Measurements from ENCODE around the gene FBXO42. TPM values are rescaled to one million over a fixed set of nuclear protein-coding genes. Genes with fewer than 3 reads are reported as not detected.

FBXO42 gene
- total RNA-seq, 2 donors from 2014 or later, result 17.6 to 20.0 TPM

DNA sequence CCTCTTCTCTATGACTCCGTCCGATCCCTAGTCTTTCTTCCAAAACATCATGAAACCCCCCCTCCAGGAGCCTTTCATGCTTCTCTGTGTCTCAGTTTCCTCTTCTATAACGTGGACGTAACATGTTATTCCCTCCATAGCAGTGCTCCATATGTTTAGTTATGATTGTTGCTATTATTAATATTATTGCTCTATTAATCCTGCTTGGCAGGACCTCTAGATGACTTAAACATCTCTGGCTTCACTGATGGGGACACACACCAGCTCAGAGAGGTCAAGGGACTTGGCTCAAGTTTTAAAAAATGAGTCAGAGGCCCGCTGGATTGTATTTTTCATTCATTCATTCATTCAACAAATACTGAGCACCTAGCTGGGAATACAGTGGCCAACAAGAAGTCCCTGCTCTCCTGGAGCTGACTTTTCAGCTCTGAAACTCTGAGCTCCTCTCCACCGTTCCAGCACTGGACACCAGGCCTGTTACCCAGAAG lies 114.9 kb downstream of the FBXO42 start:
- Mint-ChIP-seq H3K27ac (peak overlapping the region; percentile 76), H3K4me1 (peaks cover 10% of the 10 kb centered on the region), H3K4me3 (peak overlapping the region; percentile 76), H3K27me3 (ENCODE audit: insufficient read depth) (no peaks in the 10 kb centered on the region), H3K36me3 (ENCODE audit: low read depth) (peaks cover 1% of the 10 kb centered on the region), H3K9me3 (no peaks in the 10 kb centered on the region)
- Histone ChIP-seq H3K9ac (ENCODE audit: extremely low read depth, low read length, poor library complexity, severe bottlenecking) (peak overlapping the region; percentile 15), H3K9me3 (ENCODE audit: control insufficient read depth, low read length) (no peaks in the 10 kb centered on the region), H3K36me3 (ENCODE audit: control insufficient read depth, insufficient read depth, low read length) (no peaks in the 10 kb centered on the region), H3K27me3 (ENCODE audit: control insufficient read depth, insufficient read depth, low read length, poor library complexity, severe bottlenecking) (no peaks in the 10 kb centered on the region), H3K27ac (ENCODE audit: low read depth, low read length) (no peak overlapping the region), H3K4me1 (ENCODE audit: control insufficient read depth, insufficient read depth, low read length) (peaks cover 5% of the 10 kb centered on the region), H3K4me3 (ENCODE audit: low read length) (peak overlapping the region; percentile 86)
- no peak for DNase-seq
- TF ChIP-seq, protein P1, sequence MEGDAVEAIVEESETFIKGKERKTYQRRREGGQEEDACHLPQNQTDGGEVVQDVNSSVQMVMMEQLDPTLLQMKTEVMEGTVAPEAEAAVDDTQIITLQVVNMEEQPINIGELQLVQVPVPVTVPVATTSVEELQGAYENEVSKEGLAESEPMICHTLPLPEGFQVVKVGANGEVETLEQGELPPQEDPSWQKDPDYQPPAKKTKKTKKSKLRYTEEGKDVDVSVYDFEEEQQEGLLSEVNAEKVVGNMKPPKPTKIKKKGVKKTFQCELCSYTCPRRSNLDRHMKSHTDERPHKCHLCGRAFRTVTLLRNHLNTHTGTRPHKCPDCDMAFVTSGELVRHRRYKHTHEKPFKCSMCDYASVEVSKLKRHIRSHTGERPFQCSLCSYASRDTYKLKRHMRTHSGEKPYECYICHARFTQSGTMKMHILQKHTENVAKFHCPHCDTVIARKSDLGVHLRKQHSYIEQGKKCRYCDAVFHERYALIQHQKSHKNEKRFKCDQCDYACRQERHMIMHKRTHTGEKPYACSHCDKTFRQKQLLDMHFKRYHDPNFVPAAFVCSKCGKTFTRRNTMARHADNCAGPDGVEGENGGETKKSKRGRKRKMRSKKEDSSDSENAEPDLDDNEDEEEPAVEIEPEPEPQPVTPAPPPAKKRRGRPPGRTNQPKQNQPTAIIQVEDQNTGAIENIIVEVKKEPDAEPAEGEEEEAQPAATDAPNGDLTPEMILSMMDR (conservative IDR thresholded peaks at IDR 0.05), result no peak
- 33 to 43% methylated on average over 3 to 6 of the region's 6 CpGs for WGBS, 2 experiments (ENCODE audit: insufficient coverage in 1 of 2, insufficient read length in 1 of 2)

DNA sequence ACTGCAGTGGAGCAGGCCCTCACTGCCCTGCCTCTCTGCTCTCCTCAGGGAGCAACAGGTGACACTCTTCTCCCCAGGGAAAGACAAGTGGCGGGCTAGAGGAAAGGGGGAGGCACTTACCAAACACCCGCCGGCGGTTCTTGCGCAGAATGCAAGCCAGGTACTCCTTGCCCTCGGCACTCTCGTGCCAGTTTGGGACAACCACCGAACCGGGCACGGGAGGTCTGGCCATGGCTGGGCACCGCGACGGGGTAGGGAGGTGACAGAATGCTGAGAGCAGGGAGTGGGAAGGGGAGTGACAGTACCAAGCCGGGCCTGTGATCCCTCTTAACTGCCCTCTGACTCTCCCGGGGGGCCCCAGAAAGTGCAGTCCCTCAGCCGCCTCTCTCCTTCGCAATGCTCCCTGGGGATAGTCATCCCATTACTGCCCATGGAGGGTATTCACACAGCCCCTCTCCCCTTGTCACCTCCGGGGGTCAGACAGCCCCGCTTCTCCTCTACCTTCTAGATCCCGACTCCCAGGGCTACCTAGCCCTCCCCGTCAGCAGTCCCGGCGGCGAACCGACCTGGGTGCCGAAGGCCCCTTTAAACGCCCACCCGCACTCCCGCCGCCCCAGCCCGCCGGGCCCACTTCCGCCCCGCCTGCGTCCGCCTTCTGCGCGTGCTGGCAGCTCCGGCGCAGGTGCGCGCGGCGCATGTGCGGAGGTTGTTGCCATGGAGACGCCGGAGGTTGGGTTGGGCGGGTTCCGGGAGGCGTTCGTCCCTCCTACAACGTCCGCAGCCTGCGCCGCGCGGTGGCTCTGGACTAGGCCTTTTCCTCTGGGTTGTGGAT lies 115.6 kb downstream of the FBXO42 start, which contains the start of gene CPLANE2:
Gene CPLANE2 (minus strand): TSS at position 673 of the 832 bp plus-strand sequence. CDS start 441 bp downstream, at position 232.
- Histone ChIP-seq H3K9ac (ENCODE audit: extremely low read depth, low read length, poor library complexity, severe bottlenecking) (peak within 1 kb of the TSS; percentile 15), H3K27me3 (ENCODE audit: control insufficient read depth, insufficient read depth, low read length, poor library complexity, severe bottlenecking) (no peaks in the 10 kb centered on the region), H3K9me3 (ENCODE audit: control insufficient read depth, low read length) (no peaks in the 10 kb centered on the region), H3K4me1 (ENCODE audit: control insufficient read depth, insufficient read depth, low read length) (peaks cover 5% of the 10 kb centered on the region), H3K36me3 (ENCODE audit: control insufficient read depth, insufficient read depth, low read length) (no peaks in the 10 kb centered on the region), H3K4me3 (ENCODE audit: low read length) (peak within 1 kb of the TSS; percentile 86), H3K27ac (ENCODE audit: low read depth, low read length) (no peak within 1 kb of the TSS)
- Mint-ChIP-seq H3K4me3 (peak within 1 kb of the TSS; percentile 76), H3K36me3 (ENCODE audit: low read depth) (peaks cover 1% of the 10 kb centered on the region), H3K4me1 (peaks cover 10% of the 10 kb centered on the region), H3K27ac (peak within 1 kb of the TSS; percentile 76), H3K27me3 (ENCODE audit: insufficient read depth) (no peaks in the 10 kb centered on the region), H3K9me3 (no peaks in the 10 kb centered on the region)
- TF ChIP-seq, protein P1 (conservative IDR thresholded peaks at IDR 0.05), result peak; percentile 6
- peak; percentile 98 for DNase-seq
- 1% methylated on average over 20 to 57 of the region's 57 CpGs for WGBS, 2 experiments (ENCODE audit: insufficient coverage in 1 of 2, insufficient read length in 1 of 2)

DNA sequence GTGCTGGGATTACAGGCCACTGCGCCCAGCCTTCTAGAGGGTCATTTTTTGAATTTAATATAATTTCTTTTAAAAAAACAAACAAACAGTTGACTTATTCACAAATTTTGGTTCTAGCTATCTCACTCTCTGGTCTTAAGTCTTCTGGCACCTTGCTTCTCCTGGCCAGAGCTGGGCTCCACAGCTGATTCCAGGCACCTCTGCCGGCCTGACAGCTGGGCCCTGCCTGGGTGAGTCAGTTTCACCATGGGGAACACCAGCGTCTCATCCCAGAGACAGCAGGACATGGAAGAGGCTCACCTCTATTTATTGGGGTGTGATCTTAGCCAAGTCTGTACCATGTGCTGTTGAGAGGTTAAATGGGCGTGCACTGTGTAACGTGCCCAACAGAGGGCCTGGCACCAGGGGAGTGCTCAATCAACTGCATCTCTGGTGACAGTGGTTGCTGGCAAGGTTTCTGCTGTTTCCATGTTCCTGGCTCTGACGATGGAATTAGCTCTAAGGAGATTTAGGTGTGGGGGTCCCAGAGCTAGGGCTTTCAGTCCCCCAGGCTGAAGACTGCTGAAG lies 116.3 kb downstream of the FBXO42 start:
- TF ChIP-seq, protein P1 (conservative IDR thresholded peaks at IDR 0.05), result peak; percentile 62
- H3K27ac ChIP-seq (ENCODE audit: low read depth, low read length), result no peak overlapping the region
- no peak overlapping the region for H3K9ac ChIP-seq (ENCODE audit: extremely low read depth, low read length, poor library complexity, severe bottlenecking)
- 59 to 78% methylated on average over 3 to 6 of the region's 6 CpGs for WGBS, 2 experiments (ENCODE audit: insufficient coverage in 1 of 2, insufficient read length in 1 of 2)
- H3K9me3 ChIP-seq (ENCODE audit: control insufficient read depth, low read length), result no peaks in the 10 kb centered on the region
- H3K4me3 ChIP-seq (ENCODE audit: low read length), result peak overlapping the region; percentile 86
- no peaks in the 10 kb centered on the region for H3K36me3 ChIP-seq (ENCODE audit: control insufficient read depth, insufficient read depth, low read length)
- no peaks in the 10 kb centered on the region for H3K9me3 Mint-ChIP-seq
- DNase-seq, result no peak
- H3K27me3 ChIP-seq (ENCODE audit: control insufficient read depth, insufficient read depth, low read length, poor library complexity, severe bottlenecking), result no peaks in the 10 kb centered on the region
- H3K27me3 Mint-ChIP-seq (ENCODE audit: insufficient read depth), result no peaks in the 10 kb centered on the region
- H3K27ac Mint-ChIP-seq, result peak overlapping the region; percentile 55
- peaks cover 10% of the 10 kb centered on the region for H3K4me1 Mint-ChIP-seq
- H3K36me3 Mint-ChIP-seq (ENCODE audit: low read depth), result peaks cover 1% of the 10 kb centered on the region
- peaks cover 5% of the 10 kb centered on the region for H3K4me1 ChIP-seq (ENCODE audit: control insufficient read depth, insufficient read depth, low read length)
- peak overlapping the region; percentile 76 for H3K4me3 Mint-ChIP-seq
